ENCODE measurements around the gene DNAI4. TPM values are rescaled to one million over a fixed set of nuclear protein-coding genes. Genes with fewer than 3 reads are reported as not detected.

The DNAI4 gene
- total RNA-seq, 1 experiment from 2014 or later, result 1.4 TPM

DNA sequence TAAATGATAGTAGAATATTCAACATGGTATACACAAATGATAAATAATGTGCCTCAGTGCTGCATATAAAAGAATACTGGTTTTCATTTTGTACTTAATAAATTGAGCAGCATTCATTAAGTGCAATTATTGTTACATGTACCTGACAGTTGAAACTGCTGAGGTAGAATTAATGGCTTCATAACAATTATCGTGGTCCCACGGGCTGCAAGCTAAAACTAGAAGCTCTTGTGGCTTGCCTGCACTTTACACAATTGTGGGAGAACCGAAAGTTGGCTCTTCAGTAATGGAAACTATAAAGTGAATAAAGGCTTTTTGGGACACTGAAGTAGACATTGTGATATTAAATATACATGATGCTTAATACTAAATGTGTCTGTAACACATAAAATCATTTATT is 146.8 kb downstream of the DNAI4 start:
- ChIA-PET CTCF (no interaction called here), POLR2A (no interaction called here)
- DNase-seq, result no peak
- no peaks in the 10 kb centered on the region for H3K27me3 ChIP-seq (replicated peaks; ENCODE audit: control insufficient read depth, insufficient read depth, low read length)
- no peaks in the 10 kb centered on the region for H3K9me3 ChIP-seq
- no peaks in the 10 kb centered on the region for H3K4me1 Mint-ChIP-seq (ENCODE audit: low read depth, unreplicated experiment)
- H3K4me3 Mint-ChIP-seq (ENCODE audit: unreplicated experiment), result no peak overlapping the region
- no TSS peak for BruUV-seq (replicated peaks)
- no peak overlapping the region for H3K4me3 ChIP-seq (ENCODE audit: low read depth, low read length)
- TF ChIP-seq, protein P1, sequence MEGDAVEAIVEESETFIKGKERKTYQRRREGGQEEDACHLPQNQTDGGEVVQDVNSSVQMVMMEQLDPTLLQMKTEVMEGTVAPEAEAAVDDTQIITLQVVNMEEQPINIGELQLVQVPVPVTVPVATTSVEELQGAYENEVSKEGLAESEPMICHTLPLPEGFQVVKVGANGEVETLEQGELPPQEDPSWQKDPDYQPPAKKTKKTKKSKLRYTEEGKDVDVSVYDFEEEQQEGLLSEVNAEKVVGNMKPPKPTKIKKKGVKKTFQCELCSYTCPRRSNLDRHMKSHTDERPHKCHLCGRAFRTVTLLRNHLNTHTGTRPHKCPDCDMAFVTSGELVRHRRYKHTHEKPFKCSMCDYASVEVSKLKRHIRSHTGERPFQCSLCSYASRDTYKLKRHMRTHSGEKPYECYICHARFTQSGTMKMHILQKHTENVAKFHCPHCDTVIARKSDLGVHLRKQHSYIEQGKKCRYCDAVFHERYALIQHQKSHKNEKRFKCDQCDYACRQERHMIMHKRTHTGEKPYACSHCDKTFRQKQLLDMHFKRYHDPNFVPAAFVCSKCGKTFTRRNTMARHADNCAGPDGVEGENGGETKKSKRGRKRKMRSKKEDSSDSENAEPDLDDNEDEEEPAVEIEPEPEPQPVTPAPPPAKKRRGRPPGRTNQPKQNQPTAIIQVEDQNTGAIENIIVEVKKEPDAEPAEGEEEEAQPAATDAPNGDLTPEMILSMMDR (IDR thresholded peaks at IDR 0.05; ENCODE audit: insufficient read depth in 1 of 2, low read depth in 1 of 2, low read length in 1 of 2, severe bottlenecking in 1 of 2, unreplicated experiment in 1 of 2), result no peak
- peaks cover 11% of the 10 kb centered on the region for H3K27me3 Mint-ChIP-seq (ENCODE audit: insufficient read depth, unreplicated experiment)
- H3K4me1 ChIP-seq, result no peaks in the 10 kb centered on the region
- H3K9me3 Mint-ChIP-seq (ENCODE audit: unreplicated experiment), result no peaks in the 10 kb centered on the region
- no peak overlapping the region for H3K27ac Mint-ChIP-seq (ENCODE audit: unreplicated experiment)
- no peaks in the 10 kb centered on the region for H3K36me3 Mint-ChIP-seq (ENCODE audit: insufficient read depth, unreplicated experiment)
- intact Hi-C loops (cut with micrococcal nuclease; ENCODE audit: unreplicated experiment), result no loop called here
- no peaks in the 10 kb centered on the region for H3K36me3 ChIP-seq (ENCODE audit: control insufficient read depth, insufficient read depth, low read length)

DNA sequence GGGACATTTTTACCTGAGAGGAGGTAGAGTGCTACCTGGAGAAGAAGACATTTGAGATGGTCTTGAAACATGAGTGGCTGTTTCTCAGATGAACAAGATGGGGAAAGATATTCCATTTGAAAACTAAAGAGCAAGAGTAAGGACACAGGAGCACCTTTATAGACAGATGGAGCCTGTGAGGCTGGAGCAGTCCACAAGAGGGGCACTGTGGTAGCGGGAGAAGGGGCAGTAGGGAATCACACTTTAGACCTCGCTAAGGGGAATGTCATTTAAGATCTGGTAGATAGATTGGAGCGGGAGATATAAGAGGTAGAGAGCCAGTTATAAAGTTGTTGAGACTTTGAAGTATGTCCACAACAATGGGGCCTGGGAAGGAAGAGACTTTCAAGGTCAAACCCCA is 149.0 kb downstream of the DNAI4 start:
- Histone ChIP-seq H3K4me1 (no peaks in the 10 kb centered on the region), H3K9me3 (no peaks in the 10 kb centered on the region), H3K27me3 (replicated peaks; ENCODE audit: control insufficient read depth, insufficient read depth, low read length) (no peaks in the 10 kb centered on the region), H3K4me3 (ENCODE audit: low read depth, low read length) (no peak overlapping the region), H3K36me3 (ENCODE audit: control insufficient read depth, insufficient read depth, low read length) (no peaks in the 10 kb centered on the region)
- TF ChIP-seq, protein P1 (IDR thresholded peaks at IDR 0.05; ENCODE audit: insufficient read depth in 1 of 2, low read depth in 1 of 2, low read length in 1 of 2, severe bottlenecking in 1 of 2, unreplicated experiment in 1 of 2), result no peak
- DNase-seq, result no peak
- ChIA-PET CTCF (no interaction called here), POLR2A (no interaction called here)
- intact Hi-C loops (cut with micrococcal nuclease; ENCODE audit: unreplicated experiment), result no loop called here
- H3K4me3 Mint-ChIP-seq (ENCODE audit: unreplicated experiment), result no peak overlapping the region
- peaks cover 8% of the 10 kb centered on the region for H3K27me3 Mint-ChIP-seq (ENCODE audit: insufficient read depth, unreplicated experiment)
- BruUV-seq (replicated peaks), result no TSS peak
- H3K36me3 Mint-ChIP-seq (ENCODE audit: insufficient read depth, unreplicated experiment), result no peaks in the 10 kb centered on the region
- H3K27ac Mint-ChIP-seq (ENCODE audit: unreplicated experiment), result no peak overlapping the region
- H3K4me1 Mint-ChIP-seq (ENCODE audit: low read depth, unreplicated experiment), result no peaks in the 10 kb centered on the region
- no peaks in the 10 kb centered on the region for H3K9me3 Mint-ChIP-seq (ENCODE audit: unreplicated experiment)

DNA sequence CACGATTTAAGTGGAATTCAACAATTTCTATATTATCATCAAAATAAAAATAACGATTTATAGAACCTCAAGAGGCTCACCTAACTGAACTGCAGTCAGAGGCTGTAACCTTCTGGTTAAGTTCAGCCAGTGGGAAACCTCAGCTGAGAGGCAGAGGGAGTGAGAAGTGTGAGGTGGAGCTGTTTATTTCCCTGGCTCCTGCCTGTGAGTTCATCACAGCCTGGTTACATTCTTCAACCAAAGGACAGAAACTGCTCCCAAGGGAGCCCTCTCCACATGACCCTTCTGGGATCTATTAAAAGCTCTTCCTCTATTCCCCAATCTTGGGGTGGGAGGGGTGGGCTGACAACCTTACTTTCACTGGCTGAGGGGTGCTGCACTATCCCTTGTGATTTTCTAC is 150.2 kb downstream of the DNAI4 start:
- H3K27me3 ChIP-seq (replicated peaks; ENCODE audit: control insufficient read depth, insufficient read depth, low read length), result no peaks in the 10 kb centered on the region
- BruUV-seq (replicated peaks), result no TSS peak
- no peak for DNase-seq
- TF ChIP-seq, protein P1 (IDR thresholded peaks at IDR 0.05; ENCODE audit: insufficient read depth in 1 of 2, low read depth in 1 of 2, low read length in 1 of 2, severe bottlenecking in 1 of 2, unreplicated experiment in 1 of 2), result no peak
- no peak overlapping the region for H3K4me3 ChIP-seq (ENCODE audit: low read depth, low read length)
- intact Hi-C loops (cut with micrococcal nuclease; ENCODE audit: unreplicated experiment), result no loop called here
- no peaks in the 10 kb centered on the region for H3K4me1 ChIP-seq
- no peaks in the 10 kb centered on the region for H3K36me3 ChIP-seq (ENCODE audit: control insufficient read depth, insufficient read depth, low read length)
- Mint-ChIP-seq H3K4me3 (ENCODE audit: unreplicated experiment) (no peak overlapping the region), H3K9me3 (ENCODE audit: unreplicated experiment) (no peaks in the 10 kb centered on the region), H3K27me3 (ENCODE audit: insufficient read depth, unreplicated experiment) (peaks cover 7% of the 10 kb centered on the region), H3K4me1 (ENCODE audit: low read depth, unreplicated experiment) (no peaks in the 10 kb centered on the region), H3K27ac (ENCODE audit: unreplicated experiment) (no peak overlapping the region), H3K36me3 (ENCODE audit: insufficient read depth, unreplicated experiment) (no peaks in the 10 kb centered on the region)
- CTCF ChIA-PET, result no interaction called here
- POLR2A ChIA-PET, result no interaction called here
- H3K9me3 ChIP-seq, result no peaks in the 10 kb centered on the region

Measured in Caco-2 (cell line).